ENCODE data around the gene ARHGAP22.

The ARHGAP22 gene

DNA sequence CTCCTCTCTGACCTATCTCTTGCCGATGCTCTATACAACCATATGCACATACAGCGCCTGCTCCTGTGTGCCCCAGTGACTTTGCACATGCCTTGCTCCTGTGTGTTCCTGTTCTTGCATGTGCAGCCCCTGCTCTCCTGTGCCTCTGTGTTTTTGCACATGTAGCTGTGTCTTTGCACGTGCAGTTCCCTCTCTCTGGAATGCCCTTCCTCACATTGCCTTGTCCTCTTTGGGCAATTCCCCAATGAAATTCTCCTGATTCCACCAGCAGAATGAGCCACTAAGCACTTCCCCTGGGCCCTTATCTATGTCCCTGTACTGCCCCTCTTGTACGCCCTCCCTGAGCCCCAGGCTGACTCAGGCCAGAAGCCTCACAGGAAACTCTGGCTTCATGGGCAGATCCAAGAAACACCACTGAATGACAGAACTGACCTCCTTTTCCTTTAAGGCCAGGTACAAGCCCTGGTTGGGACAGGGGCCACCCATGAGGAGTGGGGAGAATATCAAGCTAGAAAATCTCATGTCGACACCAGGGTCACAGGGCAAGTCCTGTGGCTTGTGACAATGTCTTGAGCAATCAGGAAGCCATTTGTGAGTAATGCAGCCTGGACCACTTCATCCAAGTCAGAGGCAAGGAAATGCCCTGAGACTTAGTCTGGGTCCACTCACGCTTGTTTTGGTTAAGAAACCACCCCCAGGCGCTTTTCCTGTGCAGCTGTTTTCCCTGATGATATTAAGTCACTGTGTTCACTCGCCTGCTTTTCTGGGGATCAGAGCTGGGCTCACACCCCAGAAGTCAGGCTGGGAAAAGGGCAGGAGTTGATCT lies 1.9 kb upstream of the ARHGAP22 start:
- no peak for DNase-seq

DNA sequence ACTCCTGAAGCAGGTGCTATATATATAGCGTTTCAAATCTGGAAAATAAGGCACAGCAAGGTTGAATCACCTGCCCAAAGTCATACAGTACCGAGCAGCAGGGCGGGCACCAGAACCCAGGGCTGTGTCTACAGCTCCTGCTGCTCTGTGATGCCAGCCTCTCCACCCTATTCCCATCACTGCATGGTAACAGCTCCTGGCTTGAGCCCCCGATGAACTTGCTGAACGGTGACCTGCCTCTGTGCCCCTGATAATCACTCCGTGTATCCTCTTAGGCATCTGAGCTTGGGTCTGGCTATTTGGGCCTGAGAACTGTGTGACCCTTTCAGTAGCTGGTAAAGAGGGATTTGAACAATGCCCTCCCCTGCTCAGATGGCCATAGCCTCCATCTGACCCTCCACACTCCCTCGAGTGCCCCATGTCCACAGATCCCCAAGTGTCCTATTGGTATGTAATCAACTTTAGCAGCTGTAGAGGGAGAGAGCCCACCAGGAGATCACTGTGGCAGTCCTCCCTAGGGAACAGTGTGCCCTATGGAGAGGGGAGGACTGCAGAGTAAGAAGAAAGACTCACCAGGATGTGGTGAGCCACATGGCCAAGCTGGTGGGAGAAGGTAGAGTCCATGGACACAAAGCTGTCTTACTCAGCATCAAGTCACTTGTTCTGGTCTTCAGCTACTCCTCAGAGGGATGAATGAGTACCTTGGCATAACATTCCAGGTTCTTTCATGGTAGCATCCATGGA lies 1.1 kb upstream of the ARHGAP22 start:
- no peak for DNase-seq

DNA sequence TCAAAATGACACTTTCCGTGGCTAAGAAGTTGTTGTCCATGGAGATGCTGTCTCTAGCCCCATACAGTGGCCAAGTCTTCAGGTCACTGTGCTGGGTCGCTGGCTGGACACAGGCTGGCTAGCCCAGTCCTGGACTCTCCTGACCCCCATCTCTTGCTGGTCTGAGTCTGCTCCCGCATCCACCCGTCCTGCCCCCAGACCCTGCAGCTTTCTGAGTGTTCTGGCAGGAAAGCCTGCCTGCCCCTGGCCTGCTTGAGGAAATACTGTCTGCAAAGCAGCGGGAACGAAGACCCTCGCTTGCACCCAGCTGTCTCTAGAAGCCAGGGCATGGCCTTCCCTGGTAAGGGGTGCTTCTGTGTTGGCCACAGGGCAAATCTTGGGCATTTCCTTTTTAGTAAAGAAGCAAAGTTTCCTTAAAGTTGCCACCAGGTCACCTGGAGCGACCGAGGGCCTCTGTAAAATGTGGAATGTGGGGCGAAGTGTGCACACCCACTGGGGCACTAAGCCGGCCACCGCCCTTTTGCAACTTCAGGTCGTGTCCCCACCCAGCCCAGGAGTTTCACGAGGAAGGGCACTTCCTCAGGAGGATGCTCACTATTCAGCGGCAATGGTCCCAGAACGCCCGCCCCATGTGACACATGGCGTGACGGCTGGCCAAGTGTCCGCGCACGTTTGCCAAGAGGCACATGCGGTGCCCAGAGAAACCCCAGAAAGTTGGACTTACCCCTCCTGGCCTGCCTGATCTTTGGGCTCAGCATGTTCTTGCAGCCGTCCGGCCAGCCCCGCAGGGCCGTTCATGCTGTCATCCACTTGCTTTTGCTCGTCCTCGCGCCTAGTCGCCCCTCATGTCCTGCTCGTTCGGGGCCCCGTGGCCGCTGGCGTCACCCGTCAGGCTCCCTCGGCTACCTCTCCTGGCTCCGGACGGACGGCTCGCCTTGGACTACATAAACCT lies 558 bp downstream of the ARHGAP22 start:
- no peak for DNase-seq

DNA sequence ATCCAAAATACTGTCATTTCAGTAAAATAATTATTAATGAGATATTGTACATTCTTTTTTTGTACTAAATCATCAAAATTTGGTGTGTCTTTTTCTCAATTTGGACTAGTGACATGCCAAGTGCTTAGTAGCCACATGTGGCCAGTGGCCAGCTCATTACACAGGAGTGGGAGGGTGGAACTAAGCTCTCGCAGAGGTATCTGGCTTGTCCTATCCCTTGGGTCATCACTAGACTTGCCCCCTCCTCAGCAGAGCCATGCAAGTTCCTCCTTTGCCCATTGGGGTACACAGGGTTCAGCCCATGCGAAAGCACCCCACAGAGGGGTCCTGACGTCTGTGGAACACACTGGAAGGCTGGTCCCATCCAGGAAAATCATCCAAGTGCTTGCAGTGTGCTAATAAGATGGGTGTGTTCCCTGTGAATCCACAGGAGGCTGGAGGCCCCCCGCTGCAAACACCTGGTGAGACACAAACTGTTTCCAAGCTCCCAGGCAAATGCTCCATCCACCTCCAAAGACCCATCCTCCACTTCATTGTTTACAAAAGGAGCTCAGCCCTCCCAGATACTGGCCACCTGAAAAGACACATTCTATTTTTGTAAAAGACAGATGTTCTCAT lies 1.3 kb downstream of the ARHGAP22 start:
- no peak for DNase-seq

DNA sequence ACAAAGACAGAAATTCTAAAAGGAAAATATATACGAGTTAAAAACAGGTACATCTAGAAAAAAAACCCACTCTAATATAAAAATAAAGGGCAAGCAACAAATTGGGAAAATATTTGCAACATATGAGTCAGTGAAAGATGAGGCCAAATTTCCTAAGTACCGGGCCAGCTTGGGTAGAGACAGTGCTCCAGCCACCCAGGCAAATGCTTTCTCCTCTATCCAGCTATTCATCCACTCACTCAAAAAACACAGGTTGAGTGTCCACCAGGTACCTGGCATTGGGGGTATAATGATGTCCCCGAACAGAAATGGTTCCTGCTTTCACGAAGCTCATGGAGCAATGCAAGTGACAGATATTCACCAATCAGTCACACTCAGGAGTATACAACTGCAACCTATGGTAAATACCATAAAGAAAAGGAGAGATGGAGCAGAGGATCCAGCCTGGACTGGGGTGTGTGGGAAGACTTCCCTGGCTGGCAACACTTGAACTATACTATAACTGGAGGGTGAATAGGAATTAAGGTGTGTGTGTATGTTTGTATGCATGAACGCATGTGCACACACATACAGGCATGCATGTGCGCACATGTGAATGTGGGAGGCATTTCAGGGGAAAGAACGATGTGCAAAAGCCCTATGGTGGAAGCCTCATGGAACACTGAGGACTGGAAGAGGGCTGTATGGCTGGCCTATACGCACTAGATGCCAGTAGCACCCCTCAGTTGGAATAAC lies 2.3 kb downstream of the ARHGAP22 start:
- no peak for DNase-seq

DNA sequence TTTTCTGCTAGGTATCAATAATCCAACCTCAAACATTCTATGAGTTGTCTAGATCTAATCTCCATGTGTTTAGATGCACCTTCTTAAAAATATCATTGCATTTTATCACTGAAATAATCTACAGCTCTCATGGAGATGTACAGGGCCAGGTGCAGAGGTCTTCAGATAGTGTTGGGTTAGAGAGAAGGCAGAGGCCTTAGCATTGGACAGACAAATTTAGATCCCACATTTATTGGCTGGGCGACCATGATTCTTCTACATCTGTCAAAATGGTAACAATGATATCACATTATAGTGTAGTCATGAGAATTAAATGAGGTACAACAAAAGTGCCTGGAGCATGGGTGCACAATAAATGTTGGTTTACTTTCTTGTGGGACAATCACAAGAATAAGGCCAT lies 3.1 kb downstream of the ARHGAP22 start:
- DNase-seq = no peak

DNA sequence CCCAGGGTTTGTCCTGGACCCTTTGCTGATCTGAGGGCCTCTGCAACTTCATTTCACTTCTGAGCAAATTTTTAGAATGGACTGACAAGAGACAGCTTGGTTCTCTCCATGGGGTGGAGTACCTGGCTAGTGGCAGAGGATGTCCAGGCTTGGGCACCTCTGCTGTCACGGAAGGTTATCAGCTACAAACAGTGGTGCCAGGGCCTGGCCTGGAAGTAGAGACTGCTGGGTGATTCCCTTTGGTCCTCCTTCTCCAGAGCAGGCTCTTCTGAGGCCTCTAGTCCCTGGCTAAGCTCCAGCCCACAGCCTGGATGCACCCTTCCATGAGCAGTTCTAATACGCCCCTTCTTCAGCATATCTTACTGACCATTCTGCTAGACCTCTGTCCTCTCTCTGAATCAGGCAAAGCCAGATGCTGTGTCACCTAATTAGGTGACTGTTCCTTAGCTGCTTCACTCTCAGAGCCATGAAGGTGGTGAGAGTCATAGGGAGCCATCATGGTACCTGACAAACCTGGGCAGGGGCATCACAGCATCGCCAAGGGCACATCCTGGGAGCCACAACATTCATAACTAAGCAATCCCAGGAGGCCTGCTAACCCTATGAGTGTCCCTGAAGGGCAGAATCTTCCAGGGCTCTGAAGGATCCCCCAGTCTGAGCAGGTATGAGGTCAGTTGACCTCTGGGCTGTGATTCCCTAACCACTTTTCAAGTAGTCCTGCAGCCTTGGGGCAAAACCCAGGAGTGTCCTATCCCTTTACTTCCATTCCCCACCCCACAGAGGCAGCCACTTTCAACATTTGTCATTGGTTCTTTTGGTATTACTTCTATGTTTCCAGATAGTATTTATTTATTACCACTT lies 4.0 kb downstream of the ARHGAP22 start:
- no peak for DNase-seq

DNA sequence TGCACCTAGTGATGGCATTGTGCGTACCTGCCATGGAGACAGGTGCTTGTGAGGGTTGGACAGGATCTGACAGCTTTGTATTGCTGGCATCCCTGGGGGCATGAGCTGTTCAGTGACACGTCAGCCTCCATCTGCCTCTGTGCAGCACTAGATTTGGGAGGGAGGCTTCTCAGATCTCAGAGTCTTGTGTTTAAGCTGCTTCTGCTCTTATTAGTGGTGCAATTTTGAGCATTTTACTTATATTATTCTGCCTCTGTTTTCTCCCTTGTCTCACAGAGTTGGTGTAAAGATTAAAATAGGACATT lies 5.1 kb downstream of the ARHGAP22 start:
- DNase-seq = no peak

DNA sequence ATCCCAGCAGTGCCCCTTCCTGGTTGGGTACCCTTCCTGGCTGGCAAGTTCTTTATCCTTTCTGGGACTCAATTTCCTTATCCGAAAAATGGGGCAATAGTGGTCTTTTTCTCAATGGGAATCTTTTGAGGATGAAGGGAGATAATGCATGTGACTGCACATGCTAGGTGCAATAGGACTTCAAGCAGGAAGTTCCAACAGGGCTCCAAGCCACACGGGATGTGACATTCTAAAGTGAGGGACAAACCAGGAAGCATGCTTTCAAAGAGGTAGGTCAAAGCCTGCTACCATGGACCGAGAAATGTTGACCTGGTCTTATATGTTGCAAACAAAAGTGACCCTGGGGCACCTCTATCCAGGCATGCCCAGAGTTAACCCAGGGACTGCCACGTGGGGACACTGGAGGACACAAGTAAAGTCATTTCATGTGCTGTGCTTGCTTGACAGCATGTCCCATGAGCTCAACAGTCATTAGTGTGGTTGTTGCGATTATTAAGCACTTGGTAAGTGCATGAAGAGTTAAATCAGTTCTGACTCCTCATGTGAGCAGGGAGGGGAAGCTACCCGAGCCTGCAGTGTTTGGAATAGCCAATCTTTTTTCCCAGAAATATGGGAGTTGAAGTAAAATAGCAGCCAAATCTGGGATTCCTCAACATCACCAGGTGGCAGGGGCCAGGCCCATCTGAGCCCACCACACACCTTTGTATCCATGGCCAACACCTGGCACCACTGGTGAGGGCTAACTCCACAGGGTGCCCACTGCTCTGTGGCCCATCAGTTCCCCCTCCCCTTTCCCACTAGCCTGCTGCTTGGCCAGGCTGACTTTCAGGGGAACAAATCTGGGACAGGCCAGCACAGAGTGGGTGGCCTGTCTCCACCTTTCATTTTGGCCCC lies 5.7 kb downstream of the ARHGAP22 start:
- no peak for DNase-seq

DNA sequence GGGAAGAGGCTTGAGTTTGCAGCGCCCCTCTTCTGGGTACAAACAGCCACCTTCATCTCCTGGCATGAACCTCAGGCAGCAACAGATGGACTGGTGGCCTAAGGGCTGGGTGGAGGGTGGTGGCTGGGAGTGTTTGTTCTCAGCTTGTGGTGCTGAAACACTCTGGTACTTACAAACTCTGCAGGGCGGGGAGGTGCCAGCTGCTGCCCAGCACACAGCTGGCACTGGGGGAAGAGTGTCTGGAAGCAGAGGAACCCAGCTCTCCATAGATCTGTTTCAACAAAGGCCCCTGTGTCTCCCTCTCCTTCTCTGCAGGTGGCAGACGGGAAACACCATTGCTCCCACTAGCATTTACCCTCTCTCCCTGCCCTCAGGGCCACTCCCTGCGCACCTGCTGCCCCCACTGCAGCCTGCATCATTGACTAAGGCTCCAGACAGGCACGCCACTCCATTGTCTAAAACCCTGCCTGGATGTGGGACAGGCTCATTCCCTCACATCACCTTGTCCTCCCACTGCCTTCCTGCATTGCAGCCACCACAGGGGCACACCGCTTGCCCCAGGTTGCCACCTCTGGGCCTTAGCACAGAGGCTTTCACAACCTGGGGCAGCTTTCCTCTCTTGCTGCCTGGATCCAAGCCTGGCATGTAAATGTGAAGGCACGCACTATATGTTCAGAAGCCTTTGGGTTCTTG lies 6.5 kb downstream of the ARHGAP22 start:
- no peak for DNase-seq

DNA sequence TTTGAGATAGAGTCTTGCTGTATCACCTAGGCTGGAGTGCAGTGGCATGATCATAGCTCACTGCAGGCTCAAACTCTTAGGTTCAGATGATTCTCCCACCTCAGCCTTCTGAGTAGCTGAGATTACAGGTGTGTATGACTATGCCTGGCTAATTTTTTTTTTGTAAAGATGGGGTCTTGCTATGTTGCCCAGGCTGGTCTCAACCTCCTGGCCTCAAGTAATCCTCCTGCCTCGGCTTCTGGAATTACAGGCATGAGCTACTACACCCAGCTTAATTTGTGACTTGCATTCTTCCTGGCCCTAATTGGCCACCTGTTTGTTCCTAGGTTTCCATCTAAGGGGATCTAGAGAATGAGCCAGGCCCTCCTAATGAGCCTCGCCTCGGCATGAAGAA lies 9.3 kb downstream of the ARHGAP22 start:
- no peak for DNase-seq

DNA sequence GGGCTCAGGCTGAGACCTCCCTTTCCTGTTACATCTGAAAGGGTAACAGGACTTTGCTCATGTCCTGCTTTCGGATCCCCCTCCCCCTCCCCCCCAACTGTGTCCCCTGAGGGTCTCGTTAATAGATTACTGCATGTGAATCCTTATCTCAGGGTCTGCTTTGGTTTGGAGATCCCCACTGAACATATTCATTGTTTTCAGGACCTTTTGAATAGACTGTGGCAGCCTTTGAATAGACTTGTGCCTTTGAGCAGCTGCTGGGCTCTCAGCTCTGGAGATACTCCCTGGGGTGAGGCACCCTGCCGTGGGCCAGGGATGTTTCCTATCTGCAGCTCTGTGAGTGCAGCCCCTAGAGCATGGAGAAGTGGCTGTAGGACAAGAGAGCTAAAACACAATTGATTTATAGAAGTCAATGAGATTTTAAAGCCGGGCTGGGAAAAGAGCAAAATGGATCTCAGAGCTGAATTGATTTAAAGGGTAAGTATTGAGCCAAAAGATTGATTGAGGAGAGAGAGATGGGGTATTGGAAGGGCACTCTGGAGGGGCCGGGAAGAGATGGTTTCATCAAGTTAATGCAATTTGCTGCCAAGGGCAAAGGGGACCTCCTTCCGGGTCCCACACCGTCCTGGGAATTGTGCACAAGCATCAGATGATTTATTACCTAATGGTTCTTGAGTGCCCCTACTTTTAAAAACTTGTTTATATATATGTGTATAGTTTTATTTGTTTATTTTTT lies 9.9 kb downstream of the ARHGAP22 start:
- no peak for DNase-seq

DNA sequence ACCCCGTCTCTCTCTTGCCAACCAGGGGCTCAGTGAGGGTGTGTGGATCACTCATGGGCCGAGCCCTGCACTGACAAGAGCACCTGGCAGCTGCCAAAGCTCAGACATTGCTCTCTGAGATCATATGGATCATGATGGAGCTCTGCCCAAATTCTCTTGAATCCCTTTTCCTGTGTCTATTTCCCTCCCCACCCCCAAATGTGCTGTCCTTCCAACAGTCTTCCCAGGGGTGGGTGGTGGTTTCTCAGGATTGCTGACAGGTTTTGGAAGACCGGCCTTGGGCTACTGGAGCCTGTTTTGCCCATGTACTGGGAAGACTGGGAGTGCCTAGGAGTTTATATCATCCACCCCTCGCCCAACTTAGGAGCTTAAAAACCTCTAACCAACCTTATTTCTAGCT lies 10.5 kb downstream of the ARHGAP22 start:
- no peak for DNase-seq

DNA sequence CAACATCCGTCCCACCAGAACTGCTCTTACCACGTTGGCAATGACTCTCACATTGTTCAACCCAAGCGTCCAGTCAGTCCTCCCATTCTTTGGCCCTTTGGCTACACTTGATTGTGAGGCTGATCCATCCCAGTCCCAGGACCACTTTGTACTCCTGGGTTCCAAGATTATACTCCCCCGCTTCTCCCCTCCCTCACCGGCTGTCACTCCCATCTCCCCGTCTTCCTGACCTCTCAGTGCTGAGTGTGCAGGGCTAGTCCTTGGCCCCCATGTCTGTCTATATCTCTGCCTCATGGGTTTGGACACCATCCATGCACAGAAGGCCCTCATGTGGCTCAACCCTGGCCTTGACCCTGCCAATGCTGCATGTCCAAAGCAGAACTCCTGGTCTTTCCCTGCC lies 12.5 kb downstream of the ARHGAP22 start:
- no peak for DNase-seq

DNA sequence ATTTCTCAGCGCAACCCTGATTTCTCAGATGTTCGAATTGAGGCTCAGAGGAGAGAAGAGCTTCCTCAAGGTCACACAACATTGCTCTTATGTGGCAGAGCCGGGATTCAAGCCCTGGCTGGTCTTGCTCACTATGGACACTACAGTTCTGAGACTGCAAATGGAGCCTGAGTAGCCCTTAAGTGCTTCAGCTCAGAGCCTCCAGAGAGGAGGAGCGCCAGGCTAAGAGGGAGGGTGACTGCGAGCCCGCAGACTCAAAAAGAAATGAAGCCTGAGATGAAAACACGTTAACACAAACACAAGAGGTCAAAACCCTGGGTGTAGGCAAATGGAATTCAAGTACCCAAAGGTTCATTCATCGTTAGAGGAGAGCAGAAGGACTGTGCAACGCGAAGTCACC lies 13.9 kb downstream of the ARHGAP22 start:
- no peak for DNase-seq

DNA sequence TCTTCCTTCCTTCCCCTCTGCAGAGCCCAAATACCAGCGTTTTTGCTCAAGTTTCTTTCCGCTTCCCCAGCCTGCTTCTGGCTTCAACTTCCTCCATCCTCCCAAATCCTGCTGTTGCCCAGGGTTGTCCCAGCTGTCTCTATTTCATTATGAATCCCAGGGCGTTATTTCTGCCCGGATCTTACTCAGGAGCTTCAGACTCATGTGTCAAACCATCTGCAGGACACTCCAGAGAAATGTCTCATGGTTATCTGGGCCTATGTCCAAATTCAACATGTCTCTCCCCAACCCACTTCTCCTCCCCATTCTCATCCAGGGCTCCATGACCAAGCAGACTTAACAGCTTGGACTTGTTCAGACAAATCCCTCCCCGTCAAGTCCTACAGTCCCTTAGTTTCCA lies 15.6 kb downstream of the ARHGAP22 start:
- DNase-seq = no peak

DNA sequence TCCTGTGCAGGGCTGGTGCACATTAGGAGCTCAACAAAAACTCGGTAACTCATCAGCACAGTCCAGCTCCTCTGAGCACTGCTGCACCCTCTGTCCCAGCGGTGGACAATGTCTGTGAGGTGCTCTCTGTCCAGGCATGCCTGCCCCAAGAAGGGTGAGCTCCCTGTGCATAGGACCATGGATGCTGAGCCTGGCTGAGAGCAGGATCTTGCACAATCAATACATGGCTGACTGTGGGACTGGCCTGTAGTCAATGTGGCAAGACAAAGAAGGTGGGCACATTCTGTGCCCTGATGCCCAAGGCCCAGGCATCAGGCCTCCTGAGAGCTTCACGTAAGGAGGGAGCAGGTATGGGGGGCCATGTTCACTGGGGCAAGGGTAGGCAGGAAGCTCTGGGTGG lies 17.1 kb downstream of the ARHGAP22 start:
- no peak for DNase-seq

DNA sequence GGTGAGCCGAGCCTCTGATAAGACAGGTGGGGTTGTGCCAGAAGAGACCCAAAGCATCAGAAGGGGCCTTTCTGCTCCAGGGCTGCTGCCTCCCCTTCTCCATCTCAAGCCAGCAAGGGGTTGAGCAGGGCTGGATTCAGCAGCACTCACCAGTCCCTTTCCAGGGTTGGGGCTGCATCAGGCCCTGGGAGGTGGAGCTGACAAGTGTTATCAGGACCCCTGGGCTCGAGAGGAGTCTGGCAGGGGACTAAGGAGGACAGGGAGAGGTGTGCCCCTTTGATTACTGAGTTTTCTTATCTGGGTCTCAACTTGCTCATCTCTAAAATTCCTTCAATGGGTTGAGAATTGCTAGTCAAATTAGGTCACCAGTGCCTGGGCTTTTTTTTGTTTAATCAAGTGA lies 17.8 kb downstream of the ARHGAP22 start:
- DNase-seq = no peak

DNA sequence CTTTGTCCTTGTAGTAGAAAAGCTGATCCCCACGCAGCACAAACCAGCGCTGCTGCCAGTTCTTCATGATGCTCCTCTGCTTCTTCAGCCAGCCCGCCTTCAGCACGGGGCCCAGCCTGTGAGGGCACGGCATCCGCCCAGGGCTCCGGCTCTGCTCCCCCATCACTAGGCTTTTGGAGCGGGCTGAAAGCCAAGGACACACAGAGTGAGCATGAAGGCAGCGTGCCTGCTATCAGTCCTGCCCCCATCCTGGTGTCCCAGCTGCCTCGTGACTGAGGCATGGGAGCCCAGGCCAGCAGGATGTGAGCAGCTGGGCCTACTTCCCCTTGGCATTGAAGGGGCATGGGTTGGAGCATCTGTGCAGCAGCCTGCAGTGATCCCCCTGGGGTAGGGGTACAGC lies 21.9 kb downstream of the ARHGAP22 start:
- DNase-seq = no peak

Data from stimulated activated CD4-positive, alpha-beta T cell treated with anti-CD3 and anti-CD28 coated beads, Interleukin-4, amount 100 ng/mL, for 24 hours (primary cell).